ENCODE data around the gene KRT7.

Gene KRT7

DNA sequence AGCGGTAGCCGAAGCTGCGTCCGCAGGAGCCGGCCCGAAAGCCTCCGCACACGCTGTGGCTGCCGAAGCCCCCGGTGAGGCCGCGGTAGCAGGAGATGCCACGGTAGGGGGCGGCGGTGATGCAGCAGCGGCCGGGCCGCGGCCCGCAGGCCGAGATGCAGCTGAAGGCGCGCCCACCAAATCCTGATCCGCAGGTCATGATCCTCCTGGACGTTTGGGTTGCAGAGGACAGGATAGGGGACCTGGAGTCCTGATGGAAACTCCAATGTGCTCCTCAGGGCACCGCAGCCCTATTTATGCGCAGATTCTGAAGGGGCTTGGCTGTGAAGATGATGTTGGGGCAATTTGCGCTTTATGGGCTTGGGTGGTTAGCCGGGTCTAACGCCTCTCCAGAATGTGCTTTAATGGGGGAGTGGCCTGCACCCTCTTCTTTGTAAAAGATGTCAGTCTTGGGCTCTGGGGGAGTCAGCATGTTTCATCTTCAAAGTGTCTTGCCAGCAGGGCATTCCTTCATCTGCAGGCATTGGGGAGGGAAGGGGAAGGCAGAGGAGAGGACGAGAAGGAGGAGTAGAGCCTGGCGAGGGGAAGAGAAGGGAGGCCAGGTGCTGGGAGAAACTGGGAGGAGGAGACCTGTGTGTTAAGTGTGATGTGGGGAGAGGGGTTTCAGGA is 58.4 kb downstream of the KRT7 start, which contains the start of gene KRT81:
KRT81 (minus strand) TSS at position 268 of the 669 bp plus-strand sequence; CDS start at position 199, 69 bp downstream.
- H3K4me1 Mint-ChIP-seq, result peaks cover 6% of the 10 kb centered on the region
- no peak for TF ChIP-seq CTCF (IDR thresholded peaks at IDR 0.05)
- H3K27me3 Mint-ChIP-seq (ENCODE audit: low read depth, poor library complexity), result peaks cover 33% of the 10 kb centered on the region
- no peaks in the 10 kb centered on the region for H3K36me3 Mint-ChIP-seq (ENCODE audit: low read depth)
- no peak for DNase-seq
- H3K9me3 Mint-ChIP-seq, result no peaks in the 10 kb centered on the region
- H3K27ac Mint-ChIP-seq, result no peak within 1 kb of the TSS
- no peak within 1 kb of the TSS for H3K4me3 Mint-ChIP-seq

GRCh38 chr12:52293926-52294325 is 60.9 kb downstream of the KRT7 start:
- H3K4me1 Mint-ChIP-seq, result no peaks in the 10 kb centered on the region
- H3K27me3 Mint-ChIP-seq (ENCODE audit: low read depth, poor library complexity), result peaks cover 54% of the 10 kb centered on the region
- H3K36me3 Mint-ChIP-seq (ENCODE audit: low read depth), result no peaks in the 10 kb centered on the region
- H3K9me3 Mint-ChIP-seq, result no peaks in the 10 kb centered on the region
- no peak overlapping the region for H3K4me3 Mint-ChIP-seq
- DNase-seq, result no peak
- H3K27ac Mint-ChIP-seq, result no peak overlapping the region
- no peak for TF ChIP-seq CTCF (IDR thresholded peaks at IDR 0.05)

DNA sequence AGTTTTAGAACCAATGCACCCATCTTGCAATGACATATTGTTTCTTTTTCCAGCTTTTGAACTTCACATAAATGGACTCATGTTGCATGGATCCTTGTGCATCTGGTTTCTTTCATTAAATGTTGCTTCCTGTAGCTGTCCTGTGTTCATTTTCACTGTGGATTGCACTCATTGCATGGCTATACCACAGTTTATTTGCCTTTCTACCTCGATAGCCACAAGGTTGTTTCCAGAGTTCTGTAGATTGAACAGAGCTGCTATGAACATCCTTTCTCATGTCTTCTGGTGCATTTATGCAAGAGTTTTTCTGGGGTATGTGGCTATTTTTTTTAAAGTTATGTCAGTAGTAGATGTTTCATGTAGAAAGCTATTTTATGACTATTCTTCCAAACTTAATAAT is 61.8 kb downstream of the KRT7 start:
- Mint-ChIP-seq H3K9me3 (no peaks in the 10 kb centered on the region), H3K4me1 (no peaks in the 10 kb centered on the region), H3K4me3 (no peak overlapping the region), H3K27me3 (ENCODE audit: low read depth, poor library complexity) (peaks cover 61% of the 10 kb centered on the region), H3K27ac (no peak overlapping the region), H3K36me3 (ENCODE audit: low read depth) (no peaks in the 10 kb centered on the region)
- no peak for TF ChIP-seq CTCF (IDR thresholded peaks at IDR 0.05)
- DNase-seq, result no peak

- peaks cover 62% of the 10 kb centered on the region for H3K27me3 Mint-ChIP-seq (ENCODE audit: low read depth, poor library complexity)
- H3K9me3 Mint-ChIP-seq, result no peaks in the 10 kb centered on the region
- no peak overlapping the region for H3K27ac Mint-ChIP-seq
- DNase-seq, result no peak
- TF ChIP-seq CTCF (IDR thresholded peaks at IDR 0.05), result no peak
- H3K4me3 Mint-ChIP-seq, result no peak overlapping the region
- no peaks in the 10 kb centered on the region for H3K36me3 Mint-ChIP-seq (ENCODE audit: low read depth)
- no peaks in the 10 kb centered on the region for H3K4me1 Mint-ChIP-seq
Observed at GRCh38 chr12:52295663-52296062, 62.6 kb downstream of the KRT7 start.

- Mint-ChIP-seq H3K27ac (no peak overlapping the region), H3K4me3 (no peak overlapping the region), H3K27me3 (ENCODE audit: low read depth, poor library complexity) (peaks cover 62% of the 10 kb centered on the region), H3K4me1 (no peaks in the 10 kb centered on the region), H3K36me3 (ENCODE audit: low read depth) (no peaks in the 10 kb centered on the region), H3K9me3 (no peaks in the 10 kb centered on the region)
- no peak for DNase-seq
- TF ChIP-seq CTCF (IDR thresholded peaks at IDR 0.05), result no peak
Observed at GRCh38 chr12:52296572-52297215, 63.7 kb downstream of the KRT7 start.
